Nephron progenitor cell (in vitro differentiated cells): Measurements from ENCODE around the gene CDH4.
A peak's percentile ranks its signal among the peaks of the same experiment; 100 is the strongest.

Experiments used
- DNase-seq: peaks from one replicate; pipeline ENCODE4 v3.0.0; 2021
- H3K27ac Mint-ChIP-seq: 2 replicates; pipeline ENCODE4 v1.8.0; 2021; ENCODE audit warnings: mild to moderate bottlenecking, moderate library complexity, mixed read lengths
- H3K27me3 Mint-ChIP-seq: 2 replicates; pipeline ENCODE4 v1.8.0; 2021; ENCODE audit warnings: mild to moderate bottlenecking, low read depth, mixed read lengths; ENCODE audit not compliant: poor library complexity
- H3K36me3 Mint-ChIP-seq: 2 replicates; pipeline ENCODE4 v1.8.0; 2021; ENCODE audit warnings: low read depth, mixed read lengths
- H3K4me1 Mint-ChIP-seq: 2 replicates; pipeline ENCODE4 v1.8.0; 2021; ENCODE audit warnings: mixed read lengths
- H3K4me3 Mint-ChIP-seq: 2 replicates; pipeline ENCODE4 v1.8.0; 2021; ENCODE audit warnings: mild to moderate bottlenecking, moderate library complexity, mixed read lengths
- H3K9me3 Mint-ChIP-seq: 2 replicates; pipeline ENCODE4 v1.8.0; 2021; ENCODE audit warnings: mild to moderate bottlenecking, moderate library complexity, mixed read lengths
- TF ChIP-seq, protein P1 (sequence below): fragments of 200-600 bp; sonication (generic); IDR thresholded peaks from 2 replicates; pipeline ENCODE4 v1.5.0; 2021; ENCODE audit warnings: antibody characterized with exemption

The CDH4 gene

DNA sequence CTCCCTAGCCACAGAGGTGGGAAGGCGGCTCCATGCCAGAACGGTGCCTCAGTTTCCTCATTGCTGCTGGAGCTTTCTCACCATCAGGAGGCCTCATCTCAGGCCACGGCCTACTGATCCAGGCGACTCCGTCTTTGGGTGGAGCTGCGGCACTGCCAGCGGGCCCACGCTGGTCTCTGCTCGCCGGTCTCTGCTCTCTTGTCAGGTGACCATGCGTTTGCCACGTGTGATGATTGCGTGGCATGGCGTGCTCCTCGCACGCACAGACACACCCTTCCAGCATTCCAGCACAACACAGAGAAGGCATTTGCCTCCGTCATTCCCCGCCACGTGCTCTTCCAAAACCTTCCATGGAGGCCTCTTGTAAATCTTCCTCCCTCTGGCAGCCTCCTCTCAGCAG is 271.1 kb downstream of the CDH4 start:
- TF ChIP-seq, protein P1, sequence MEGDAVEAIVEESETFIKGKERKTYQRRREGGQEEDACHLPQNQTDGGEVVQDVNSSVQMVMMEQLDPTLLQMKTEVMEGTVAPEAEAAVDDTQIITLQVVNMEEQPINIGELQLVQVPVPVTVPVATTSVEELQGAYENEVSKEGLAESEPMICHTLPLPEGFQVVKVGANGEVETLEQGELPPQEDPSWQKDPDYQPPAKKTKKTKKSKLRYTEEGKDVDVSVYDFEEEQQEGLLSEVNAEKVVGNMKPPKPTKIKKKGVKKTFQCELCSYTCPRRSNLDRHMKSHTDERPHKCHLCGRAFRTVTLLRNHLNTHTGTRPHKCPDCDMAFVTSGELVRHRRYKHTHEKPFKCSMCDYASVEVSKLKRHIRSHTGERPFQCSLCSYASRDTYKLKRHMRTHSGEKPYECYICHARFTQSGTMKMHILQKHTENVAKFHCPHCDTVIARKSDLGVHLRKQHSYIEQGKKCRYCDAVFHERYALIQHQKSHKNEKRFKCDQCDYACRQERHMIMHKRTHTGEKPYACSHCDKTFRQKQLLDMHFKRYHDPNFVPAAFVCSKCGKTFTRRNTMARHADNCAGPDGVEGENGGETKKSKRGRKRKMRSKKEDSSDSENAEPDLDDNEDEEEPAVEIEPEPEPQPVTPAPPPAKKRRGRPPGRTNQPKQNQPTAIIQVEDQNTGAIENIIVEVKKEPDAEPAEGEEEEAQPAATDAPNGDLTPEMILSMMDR = no peak
- Mint-ChIP-seq H3K36me3 (no peaks in the 10 kb centered on the region), H3K27ac (no peak overlapping the region), H3K9me3 (no peaks in the 10 kb centered on the region), H3K27me3 (peaks cover 21% of the 10 kb centered on the region), H3K4me3 (no peak overlapping the region), H3K4me1 (peaks cover 4% of the 10 kb centered on the region)
- DNase-seq = no peak

DNA sequence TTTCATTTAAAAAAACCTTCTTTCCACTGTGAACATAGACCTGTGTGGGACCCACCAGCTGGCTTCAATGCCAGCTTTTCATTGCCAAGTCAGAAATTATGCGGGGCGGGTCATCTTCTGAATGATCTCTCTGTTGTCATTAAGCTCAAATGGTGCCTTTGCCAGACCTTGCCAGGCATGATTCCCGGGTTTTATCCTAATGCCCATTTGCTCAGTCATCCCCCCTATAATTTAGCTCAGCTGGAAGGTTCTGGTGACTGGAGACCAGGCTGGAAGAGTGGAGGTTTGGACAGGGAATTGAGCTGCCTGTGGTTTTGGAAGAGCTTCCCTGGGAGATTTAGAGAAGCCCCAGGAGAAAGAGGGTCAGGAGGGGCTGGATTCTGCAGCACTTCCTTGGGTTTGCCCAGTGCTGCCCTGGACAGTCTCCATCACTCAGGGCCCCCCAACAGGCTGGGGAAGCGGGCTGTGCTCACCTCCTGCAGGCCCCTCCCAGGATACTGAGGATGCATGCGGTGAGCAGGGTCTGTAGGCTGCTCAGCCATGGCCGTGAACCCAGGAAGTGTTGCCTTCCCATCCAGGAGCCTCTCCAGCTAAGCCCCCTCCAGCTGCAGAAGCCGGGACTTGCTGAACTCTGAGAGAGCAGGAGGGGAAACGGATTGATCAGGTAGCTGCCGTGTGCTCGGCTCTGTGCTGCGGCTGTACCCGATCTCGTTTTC is 273.0 kb downstream of the CDH4 start:
- H3K4me3 Mint-ChIP-seq = no peak overlapping the region
- no peaks in the 10 kb centered on the region for H3K9me3 Mint-ChIP-seq
- DNase-seq = no peak
- H3K4me1 Mint-ChIP-seq = peaks cover 4% of the 10 kb centered on the region
- H3K27ac Mint-ChIP-seq = no peak overlapping the region
- peaks cover 24% of the 10 kb centered on the region for H3K27me3 Mint-ChIP-seq
- H3K36me3 Mint-ChIP-seq = no peaks in the 10 kb centered on the region
- TF ChIP-seq, protein P1 = no peak

DNA sequence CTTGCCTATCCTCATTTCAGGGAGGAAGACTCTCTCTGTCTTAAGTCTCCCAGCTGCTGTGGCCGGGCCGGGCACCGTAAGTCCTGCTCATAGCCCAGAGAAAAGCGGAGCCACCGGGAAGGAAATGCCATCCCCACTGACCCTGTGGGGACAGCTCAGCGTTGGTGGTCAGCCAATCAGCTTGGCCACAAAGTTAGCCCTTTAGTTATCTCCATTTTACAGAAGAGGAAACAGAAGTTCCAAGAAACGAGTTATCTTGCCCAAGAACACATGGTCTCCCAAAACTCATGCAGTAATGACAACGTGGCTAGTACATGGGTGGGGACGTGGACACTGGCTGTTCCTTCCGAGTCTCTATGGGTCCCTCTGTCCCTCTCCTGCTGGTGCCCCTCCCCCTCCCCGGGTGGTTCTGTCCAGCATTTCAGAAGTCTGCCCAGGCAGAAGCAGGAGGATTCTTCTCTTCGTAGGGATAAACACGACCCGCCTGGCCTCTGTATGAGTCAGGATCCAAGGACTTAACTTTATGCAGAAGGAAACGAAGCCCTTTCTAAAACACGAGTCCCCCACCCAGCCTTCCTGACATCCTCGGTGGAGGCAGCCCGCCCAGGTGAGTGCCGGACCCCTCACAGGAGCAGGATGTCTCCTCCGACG is 273.8 kb downstream of the CDH4 start:
- peak; percentile 30 for DNase-seq
- TF ChIP-seq, protein P1 = no peak
- no peaks in the 10 kb centered on the region for H3K9me3 Mint-ChIP-seq

DNA sequence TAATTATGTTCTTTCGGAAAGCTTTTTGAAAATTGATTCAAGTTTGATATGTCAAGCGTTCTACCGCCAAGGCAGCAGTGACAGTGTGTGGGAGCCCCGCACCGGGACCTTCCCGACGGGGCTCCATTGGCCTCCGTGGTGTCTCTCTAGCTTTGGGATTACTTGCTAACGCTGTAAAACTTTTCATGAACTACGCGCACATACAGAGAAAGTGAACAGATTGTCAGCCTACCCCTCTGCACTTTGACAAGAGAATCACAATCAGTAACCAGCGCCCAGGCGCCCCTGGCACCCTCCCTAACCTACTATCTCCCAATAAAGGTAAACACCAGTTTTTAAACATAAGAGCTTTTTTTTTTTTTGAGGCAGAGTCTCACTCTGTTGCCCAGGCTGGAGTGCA is 274.8 kb downstream of the CDH4 start:
- DNase-seq = no peak
- H3K27ac Mint-ChIP-seq = no peak overlapping the region
- no peaks in the 10 kb centered on the region for H3K9me3 Mint-ChIP-seq
- no peaks in the 10 kb centered on the region for H3K36me3 Mint-ChIP-seq
- H3K4me1 Mint-ChIP-seq = no peaks in the 10 kb centered on the region
- TF ChIP-seq, protein P1 = no peak
- H3K27me3 Mint-ChIP-seq = peaks cover 18% of the 10 kb centered on the region
- no peak overlapping the region for H3K4me3 Mint-ChIP-seq

More for the DNA sequence above, 273.8 kb downstream of the CDH4 start:
- no peaks in the 10 kb centered on the region for H3K36me3 Mint-ChIP-seq
- peaks cover 4% of the 10 kb centered on the region for H3K4me1 Mint-ChIP-seq
- H3K4me3 Mint-ChIP-seq = no peak overlapping the region
- H3K27me3 Mint-ChIP-seq = peaks cover 26% of the 10 kb centered on the region
- no peak overlapping the region for H3K27ac Mint-ChIP-seq

DNA sequence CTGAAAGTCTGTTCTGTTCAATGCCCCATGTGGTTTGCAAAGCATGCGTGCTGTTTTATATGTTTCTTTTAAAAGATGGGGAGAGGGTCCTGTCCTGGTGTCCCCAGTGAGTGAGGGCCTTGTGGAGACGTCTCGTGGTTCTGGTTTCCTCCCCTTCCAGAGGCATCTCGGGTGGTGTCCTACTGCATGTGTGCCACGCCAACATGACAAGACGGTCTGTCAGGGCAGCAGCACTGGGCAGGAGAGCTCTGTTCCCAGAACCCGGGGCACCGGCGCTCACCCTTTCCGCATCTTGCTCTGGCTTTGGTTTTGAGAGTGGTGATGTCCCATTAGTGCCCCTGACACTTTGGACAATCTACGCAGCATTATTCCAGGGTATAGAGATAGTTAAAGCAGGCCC is 275.6 kb downstream of the CDH4 start:
- DNase-seq = no peak
- TF ChIP-seq, protein P1 = no peak
- Mint-ChIP-seq H3K4me1 (no peaks in the 10 kb centered on the region), H3K27ac (no peak overlapping the region), H3K4me3 (no peak overlapping the region), H3K9me3 (no peaks in the 10 kb centered on the region), H3K36me3 (no peaks in the 10 kb centered on the region), H3K27me3 (peaks cover 18% of the 10 kb centered on the region)

DNA sequence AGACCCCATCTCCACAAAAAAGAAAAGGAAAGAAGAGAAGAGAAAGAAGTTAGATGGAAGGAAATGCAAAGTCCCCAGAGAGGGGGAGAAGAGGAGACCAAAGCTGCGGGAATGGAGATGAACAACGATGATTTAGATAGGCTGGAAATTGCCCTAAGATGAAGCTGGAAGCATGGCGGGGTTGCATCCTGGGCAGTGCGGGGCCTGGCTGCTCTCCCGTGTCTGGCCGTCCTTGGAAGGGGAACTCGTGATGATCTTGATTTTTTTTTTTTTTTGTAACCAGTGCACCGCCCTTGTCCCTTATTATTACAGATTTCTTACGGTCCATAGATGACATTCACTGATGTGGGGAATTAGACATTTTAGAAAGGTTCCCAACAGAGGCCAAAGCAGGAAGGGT is 276.5 kb downstream of the CDH4 start:
- no peaks in the 10 kb centered on the region for H3K4me1 Mint-ChIP-seq

More for the DNA sequence above, 276.5 kb downstream of the CDH4 start:
- peaks cover 18% of the 10 kb centered on the region for H3K27me3 Mint-ChIP-seq
- no peaks in the 10 kb centered on the region for H3K9me3 Mint-ChIP-seq
- TF ChIP-seq, protein P1 = no peak
- no peaks in the 10 kb centered on the region for H3K36me3 Mint-ChIP-seq
- no peak overlapping the region for H3K27ac Mint-ChIP-seq
- no peak overlapping the region for H3K4me3 Mint-ChIP-seq
- no peak for DNase-seq
